Mammary epithelial cell (primary cell): Measurements from ENCODE around the gene IDI1.

ENCODE experiments used
- EZH2 ChIP-seq: IDR thresholded peaks from 2 replicates; pipeline ENCODE4 v1.6.1; 2012; ENCODE audit warnings: low read length, inconsistent platforms, borderline replicate concordance
- TF ChIP-seq, protein P1 (sequence below), 2 donors: IDR thresholded peaks in 1 of 2; conservative IDR thresholded peaks in 1 of 2; 2 replicates each; pipeline ENCODE4 v1.5.1; 2011 to 2012; ENCODE audit warnings: inconsistent platforms in 2 of 2, low read length in 2 of 2, mild to moderate bottlenecking in 2 of 2, control low read depth in 1 of 2, low read depth in 1 of 2; ENCODE audit not compliant: insufficient read depth in 1 of 2; ENCODE audit errors: extremely low read depth in 1 of 2

DNA sequence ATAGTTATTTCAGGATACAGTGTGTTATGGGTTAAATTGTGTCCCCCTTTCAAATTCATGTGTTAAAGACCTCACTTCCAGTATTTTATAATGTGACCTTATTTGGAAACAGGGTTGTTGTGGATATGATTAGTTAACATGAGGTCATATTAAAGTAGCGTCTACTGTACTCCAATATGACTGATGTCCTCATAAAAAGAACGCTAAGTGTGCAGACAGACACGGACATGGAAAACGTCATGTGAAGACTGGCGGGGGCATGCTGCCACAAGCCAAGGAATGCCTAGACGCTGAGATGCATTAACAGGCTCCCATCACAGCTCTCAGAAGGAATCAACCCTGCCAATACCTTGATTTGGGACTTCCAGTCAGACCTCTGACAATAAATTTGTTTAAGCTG is 5.8 kb upstream of the IDI1 start:
- TF ChIP-seq, protein P1, sequence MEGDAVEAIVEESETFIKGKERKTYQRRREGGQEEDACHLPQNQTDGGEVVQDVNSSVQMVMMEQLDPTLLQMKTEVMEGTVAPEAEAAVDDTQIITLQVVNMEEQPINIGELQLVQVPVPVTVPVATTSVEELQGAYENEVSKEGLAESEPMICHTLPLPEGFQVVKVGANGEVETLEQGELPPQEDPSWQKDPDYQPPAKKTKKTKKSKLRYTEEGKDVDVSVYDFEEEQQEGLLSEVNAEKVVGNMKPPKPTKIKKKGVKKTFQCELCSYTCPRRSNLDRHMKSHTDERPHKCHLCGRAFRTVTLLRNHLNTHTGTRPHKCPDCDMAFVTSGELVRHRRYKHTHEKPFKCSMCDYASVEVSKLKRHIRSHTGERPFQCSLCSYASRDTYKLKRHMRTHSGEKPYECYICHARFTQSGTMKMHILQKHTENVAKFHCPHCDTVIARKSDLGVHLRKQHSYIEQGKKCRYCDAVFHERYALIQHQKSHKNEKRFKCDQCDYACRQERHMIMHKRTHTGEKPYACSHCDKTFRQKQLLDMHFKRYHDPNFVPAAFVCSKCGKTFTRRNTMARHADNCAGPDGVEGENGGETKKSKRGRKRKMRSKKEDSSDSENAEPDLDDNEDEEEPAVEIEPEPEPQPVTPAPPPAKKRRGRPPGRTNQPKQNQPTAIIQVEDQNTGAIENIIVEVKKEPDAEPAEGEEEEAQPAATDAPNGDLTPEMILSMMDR (conservative IDR thresholded peaks at IDR 0.05 in 1 of 2, IDR thresholded peaks at IDR 0.05 in 1 of 2; ENCODE audit: extremely low read depth in 1 of 2, insufficient read depth in 1 of 2, low read depth in 1 of 2, low read length in 2 of 2) = no peak
- TF ChIP-seq EZH2 = no peak
